Activated CD4-positive, alpha-beta T cell treated with anti-CD3 and anti-CD28 coated beads for 4 hours (primary cell): Measurements from ENCODE around the gene RFX2.
"Not testable (repeated sequence)": the region's sequence is repeated elsewhere in the genome, so short reads cannot be mapped to it uniquely, and the experiment has no call there.

Experiments
- DNase-seq, 2 donors: peaks; one replicate each; pipeline ENCODE4 v3.0.0-alpha.2; 2020

RFX2 gene

DNA sequence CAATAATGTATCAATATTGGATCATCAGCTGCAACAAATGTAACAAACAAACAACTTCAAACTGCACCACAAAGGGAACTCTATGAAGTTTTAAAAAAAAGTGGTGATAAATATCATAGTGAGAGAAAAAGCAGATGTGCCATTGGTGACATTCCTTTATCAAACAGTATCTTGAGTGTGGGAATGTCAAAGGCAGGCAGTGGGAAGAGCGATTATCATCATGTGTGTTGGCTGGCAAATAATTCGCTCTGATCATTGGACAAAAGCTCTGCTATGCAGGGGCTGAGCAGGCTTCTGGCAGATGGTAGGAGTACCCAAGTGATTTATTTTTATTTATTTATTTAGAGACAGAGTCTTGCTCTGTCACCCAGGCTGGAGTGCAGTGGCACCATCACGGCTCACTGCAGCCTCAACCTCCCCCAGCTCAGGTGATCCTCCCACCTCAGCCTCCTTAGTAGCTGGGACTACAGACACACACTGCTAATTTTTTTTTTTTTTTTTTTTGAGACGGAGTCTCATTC is 76.5 kb downstream of the RFX2 start:
- no peak for DNase-seq

GRCh38 chr19:6032827-6033226 is 77.5 kb downstream of the RFX2 start:
- no peak for DNase-seq

- no peak for DNase-seq
Observed at GRCh38 chr19:6032381-6032780, 77.9 kb downstream of the RFX2 start.

- no peak for DNase-seq
Observed at GRCh38 chr19:6030214-6030507, 80.1 kb downstream of the RFX2 start.

GRCh38 chr19:6026390-6027227 is 83.7 kb downstream of the RFX2 start:
- DNase-seq, result no peak

DNA sequence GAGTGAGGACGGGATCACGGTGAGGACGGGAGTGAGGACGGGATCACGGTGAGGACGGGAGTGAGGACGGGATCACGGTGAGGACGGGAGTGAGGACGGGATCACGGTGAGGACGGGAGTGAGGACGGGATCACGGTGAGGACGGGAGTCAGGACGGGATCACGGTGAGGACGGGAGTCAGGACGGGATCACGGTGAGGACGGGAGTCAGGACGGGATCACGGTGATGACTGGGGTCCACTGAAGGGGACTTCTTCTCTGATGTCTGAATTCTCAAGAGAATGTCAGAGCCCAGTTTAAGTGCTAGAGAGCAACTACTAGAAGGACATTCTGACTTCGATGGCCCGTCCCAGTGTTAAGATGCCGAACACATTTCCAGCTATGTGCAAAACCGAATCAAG is 85.5 kb downstream of the RFX2 start:
- DNase-seq, result not testable (repeated sequence)

- no peak for DNase-seq
Observed at GRCh38 chr19:6023936-6024335, 86.4 kb downstream of the RFX2 start.

- DNase-seq, result no peak
Observed at GRCh38 chr19:6023085-6023682, 87.1 kb downstream of the RFX2 start.

DNA sequence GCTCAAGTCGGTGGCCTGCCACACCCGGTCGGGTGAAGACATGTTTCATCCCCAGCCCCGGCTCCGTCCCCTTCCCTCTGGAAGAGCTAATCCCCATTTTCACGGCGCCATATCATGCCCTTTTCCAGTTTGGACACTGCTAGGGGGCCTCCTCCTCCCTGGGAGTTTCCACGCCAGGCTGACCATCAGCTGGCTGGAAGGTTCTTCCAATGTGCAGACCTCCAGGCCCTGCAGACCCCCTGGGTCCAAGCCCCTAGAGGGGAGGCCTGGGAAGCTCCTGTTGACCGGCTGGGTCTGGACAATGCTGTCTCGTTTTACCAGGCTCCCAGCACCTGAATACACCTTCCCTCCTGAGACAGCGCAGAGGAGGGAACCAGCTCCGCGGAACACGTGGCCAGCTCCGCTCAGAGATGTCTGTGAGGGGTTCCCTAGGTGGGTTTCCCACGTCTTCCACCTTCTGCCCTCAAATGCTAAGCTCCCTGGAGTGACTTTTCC is 87.7 kb downstream of the RFX2 start:
- no peak for DNase-seq

- peak; percentile 75 to 82 for DNase-seq
Observed at GRCh38 chr19:6021878-6022569, 88.3 kb downstream of the RFX2 start.

DNA sequence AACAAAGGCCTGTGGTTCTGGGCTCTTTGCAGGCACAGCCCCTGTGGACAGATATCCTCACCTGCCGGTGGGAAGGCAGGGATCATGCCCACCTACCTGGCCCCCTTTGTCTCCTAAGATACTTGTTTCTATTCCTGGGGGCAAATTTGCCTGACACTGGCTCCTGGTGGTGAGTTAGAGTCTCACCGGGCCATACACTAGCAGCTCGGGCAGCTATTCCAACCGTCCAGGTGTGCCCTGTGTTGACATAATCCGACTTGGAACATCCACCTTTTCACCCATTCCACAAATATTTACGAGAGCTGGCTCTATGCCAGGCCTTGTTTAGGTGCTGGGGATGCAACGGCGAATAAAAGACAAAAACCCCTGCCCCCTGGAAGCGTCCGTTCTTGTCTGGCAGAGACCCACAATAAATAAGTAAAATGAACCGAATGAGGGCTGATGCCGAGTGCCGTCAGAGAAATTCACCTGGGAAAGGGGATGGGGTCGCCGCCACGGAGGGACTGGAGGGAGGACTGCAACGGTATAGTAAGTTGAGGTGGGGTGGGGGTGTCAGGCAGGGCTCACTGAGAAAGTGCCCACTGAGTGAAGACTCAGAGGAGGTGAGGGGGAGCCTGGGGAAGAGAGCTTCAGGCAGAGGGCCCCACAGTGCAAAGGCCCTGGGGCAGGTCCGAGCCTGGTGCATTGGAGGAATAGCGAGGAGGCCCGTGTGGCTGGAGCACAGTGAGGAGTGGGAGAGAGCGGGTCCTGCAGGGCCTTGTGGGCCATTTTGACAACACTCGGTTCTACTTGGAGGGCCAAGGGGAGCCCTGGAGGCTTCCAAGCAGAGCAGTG is 89.1 kb downstream of the RFX2 start:
- no peak for DNase-seq

DNA sequence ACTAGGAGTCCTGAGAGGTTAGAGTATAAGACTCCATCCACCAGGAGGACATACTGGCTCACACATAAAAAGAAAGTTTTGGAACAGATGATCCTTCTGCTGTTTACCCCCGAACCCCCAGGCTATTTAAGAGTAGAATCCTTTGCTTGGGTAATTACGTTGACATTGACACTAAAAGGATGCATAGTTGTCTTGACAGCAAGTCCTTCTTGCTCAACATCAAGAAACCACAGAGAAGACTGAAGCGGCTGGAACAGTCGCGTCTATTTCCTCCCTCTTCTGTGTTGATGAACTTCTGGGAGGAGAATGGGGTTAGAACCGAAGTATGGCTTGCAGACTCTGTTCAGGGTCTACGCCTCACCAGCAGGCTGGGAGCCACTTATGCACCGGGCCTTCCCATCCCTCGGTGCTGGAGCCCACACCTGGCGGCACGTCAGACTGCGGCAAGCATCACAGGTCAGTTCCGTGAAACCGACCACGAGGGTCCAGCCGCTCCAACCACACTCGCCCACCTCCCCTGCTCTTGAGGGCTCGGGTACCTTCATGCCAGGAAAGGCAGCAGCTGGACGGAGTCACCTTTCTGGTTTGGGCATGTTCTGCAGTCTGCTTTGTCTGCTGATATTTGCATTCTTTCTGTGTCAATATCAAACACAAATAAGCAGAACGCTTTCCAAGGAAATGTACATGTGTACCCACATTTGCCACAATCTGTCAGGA is 90.0 kb downstream of the RFX2 start:
- DNase-seq, result no peak

DNA sequence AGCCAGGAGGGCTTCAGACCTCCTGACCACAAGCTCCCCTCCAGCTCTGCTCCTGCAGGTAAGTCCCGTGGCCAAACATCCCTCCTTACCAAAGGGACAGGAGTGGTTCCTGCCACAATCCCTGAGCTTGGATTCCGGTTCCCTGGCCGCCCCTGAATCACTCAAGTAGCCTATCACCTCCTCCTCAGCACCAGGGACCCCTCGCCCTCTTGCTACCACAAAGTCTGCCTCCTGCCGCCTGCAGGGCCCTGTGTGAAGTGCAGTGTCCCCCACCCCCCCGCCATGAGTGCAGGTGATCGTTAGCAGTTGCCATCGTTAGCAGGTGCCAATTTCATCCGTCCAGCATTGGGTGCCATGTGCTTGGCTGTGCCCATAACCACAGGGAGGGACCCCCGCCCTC is 91.5 kb downstream of the RFX2 start:
- DNase-seq, result no peak

DNA sequence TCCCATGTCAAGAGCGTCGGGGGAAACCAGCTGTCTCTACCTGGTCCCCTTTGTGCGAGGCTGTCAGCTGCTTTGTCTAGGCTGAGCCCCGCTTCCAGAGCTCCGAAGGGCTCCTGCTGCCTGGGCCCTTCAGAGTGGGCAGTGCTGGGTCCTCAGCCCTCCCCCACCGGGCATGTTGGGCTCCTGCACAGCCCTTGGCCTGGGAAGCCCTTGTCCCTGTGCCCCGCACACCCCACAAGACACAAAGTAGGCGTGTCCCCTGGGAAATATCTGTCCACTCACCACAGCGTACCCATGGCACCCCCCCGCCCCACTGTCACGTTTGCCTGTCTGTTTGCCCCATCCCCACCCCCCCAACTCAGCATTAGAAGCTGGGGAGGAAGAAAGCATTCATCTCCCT is 92.7 kb downstream of the RFX2 start:
- DNase-seq, result no peak

GRCh38 chr19:6015841-6016545 is 94.3 kb downstream of the RFX2 start:
- DNase-seq, result no peak

DNA sequence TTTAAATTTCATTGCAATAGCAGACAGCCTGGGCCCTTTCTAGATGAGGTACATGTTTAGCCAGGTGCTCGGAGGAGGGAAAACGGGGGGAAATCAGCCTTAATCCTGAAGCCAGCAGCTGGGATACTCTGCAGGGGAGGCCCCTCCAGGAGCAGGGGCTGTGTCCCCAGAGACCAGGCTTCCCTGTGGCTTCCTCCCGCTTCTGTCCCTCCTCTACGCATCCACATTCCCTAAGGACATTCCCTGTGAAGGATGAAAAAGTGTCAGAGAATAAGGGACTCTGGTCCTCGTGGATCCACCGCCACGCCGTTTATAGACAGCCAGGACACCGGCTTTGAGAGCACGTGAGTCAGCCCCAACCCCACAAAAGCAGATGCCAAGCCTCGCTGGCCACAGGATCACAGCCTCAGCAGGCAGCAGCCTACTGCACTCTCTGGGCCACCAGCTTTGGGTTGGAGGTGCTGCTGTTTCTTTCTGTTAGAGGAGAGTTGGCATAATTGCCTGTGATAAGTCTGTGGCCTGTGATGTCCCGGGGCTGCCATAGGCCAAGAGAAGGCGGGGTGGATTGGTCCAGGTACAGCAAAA is 95.7 kb downstream of the RFX2 start:
- no peak for DNase-seq

DNA sequence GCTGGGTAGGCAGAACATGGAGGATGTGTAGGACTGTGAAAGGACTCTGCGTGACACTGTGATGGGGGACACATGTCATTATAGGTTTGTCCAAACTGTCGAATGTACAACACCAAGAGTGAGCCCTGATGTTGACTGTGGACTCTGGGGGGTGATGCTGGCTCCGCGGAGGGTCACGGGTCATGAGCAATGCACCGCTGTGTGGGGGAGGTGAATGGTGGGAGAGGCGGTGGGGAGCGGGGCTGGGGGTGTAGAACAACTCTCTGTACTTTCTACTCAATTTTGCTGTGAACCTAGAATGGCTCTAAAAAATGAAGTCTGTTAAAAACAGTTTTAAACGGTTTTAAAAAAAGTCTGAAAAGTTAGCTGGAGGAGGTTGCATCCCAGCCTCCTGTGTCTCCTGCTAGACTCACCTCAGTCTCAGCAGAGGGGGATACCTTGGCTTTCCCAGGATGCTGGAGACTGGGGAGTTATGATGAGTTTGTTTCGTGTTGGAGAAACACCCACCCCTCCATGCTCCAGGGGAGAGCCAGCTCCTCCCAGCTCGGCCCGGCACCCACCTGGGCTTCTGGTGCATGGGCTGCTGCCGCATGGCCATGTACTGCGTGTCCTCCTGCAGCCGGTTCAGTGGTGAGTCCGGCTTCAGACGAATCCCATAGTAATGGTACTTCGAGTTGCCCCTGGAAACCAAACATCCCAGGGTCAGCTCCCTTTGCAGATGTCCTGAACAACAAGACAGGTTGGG is 97.7 kb downstream of the RFX2 start:
- DNase-seq, result no peak

GRCh38 chr19:6011794-6012193 is 98.5 kb downstream of the RFX2 start:
- no peak for DNase-seq

DNA sequence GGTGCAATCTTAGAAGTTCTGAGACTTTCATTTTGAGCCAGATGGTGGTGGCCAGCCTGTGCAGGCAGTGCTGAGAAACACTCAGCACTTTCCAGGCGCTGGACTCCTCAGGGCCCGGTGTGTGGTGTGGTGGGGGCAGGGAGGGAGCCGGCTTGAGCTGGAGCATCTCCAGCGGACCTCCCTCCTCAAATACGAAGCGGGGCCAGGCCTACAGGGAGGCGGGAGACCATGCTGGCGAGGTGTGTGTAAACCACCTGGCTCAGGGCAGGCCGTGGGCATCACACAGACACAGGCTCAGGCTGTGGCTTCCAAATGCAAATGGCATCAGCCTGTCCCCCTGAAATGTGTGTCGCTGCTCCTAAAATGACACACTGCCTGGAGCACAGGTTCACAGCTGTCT is 99.1 kb downstream of the RFX2 start:
- DNase-seq, result no peak

DNA sequence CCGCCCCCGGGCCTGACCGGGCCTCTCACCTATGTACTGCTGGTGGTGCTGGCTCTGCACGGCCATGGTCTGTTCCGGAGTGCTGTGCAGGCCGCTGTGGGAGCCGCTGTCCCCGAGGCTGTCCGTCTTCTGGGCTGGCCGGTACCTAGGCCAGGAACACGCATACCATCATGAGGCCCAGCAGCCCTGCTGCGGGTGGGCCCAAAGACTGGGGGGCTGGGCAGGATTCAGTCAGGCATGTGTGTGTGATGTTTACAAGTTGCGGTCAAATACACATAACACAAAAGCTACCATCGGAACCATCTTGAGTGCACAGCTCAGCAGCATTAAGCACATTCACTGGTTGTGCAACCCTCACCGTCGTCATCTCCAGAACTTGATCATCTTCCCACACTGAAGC is 100.2 kb downstream of the RFX2 start:
- DNase-seq, result no peak
